HG03520 (cell line): ENCODE results near the gene MAN2A1.

Source experiments
- ATAC-seq: cut with Tn5 transposase; IDR thresholded peaks from one replicate; pipeline ENCODE4 v1.9.1; 2021; ENCODE audit warnings: mild to moderate bottlenecking, moderate library complexity; ENCODE audit not compliant: unreplicated experiment

The MAN2A1 gene

DNA sequence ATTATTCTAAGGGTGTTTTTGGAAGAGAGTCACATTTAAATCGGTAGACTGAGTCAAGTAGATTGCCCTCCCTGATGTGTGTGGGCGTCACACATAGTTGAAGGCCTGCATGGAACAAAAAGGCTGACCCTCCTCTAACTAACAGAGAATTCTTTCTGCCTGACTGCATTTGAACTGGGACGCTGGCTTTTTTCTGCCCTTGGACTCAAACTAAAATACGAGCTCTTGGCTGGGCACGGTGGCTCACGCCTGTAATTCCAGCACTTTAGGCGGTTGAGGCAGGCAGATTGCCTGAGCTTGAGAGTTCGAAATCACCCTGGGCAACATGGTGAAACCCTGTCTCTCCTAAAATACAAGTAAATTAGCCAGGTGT, 209.4 kb downstream of the MAN2A1 start:
- no peak for ATAC-seq

DNA sequence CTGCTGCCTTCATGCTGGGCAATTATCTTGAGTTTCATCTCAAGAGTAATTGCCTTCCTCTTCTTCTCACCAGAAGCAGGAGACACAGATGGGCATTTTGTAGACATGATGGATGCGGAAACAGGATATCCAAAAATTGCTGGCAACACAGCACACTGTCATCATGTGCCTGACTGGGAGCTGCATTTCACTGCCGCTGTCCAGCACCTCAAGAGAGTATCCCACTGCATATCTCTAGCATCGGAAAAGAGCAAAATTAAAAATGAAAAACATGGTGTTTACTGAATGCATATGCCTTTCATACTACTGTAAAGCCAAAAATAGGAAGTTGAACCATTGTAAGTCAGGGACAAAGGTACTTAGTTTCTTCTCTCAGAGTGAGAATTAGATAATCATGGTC, 210.7 kb downstream of the MAN2A1 start:
- ATAC-seq = no peak

DNA sequence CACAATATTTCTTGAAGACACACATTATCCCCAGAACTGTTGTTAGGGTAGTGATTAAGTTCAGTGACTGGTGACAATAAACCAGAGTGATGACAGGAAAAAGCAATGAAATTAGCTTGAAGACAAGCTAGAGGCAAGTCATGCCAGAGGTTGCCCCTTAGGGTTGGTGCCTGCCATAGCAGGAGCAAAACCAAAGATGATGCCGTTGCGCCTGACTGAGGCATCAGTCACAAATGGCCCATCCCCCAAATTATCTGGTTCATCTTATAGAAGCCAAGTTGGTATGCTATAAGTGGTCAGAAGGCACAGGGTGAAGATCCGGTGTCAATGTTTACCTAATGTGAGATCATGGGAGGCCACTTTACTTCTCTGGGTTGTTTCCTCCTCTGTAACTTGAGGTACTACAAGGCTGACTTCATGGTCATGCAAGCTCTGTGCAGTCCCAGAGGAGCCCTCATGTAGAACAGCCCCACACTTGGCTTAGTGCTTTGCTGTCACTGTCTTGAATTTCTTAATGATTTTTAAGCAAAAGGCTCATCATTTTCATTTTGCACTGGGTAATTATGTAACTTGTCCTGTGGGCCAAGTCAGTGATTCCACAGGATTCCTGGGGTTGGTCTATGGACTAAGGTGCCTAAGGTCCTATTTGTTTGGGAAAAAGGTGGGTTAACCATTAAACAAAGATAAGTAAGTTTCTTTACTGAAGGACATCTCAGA, 211.3 kb downstream of the MAN2A1 start:
- no peak for ATAC-seq

DNA sequence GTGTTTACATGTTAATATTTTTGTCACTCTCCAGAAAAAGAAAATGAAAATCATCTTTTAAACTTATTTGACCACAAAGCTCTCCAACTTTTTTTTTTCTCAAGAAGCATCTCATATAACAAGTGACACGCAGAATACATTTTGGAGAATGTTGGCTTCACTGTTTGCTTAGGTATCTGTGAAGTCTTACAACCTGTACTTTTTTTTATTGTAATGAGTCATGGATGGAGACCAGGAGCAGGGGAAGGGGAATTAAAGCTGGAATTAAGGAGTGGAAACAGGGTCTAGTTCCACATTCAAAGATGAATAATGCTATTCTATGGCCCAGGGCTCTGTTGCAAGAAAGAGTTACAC, 211.9 kb downstream of the MAN2A1 start:
- no peak for ATAC-seq

DNA sequence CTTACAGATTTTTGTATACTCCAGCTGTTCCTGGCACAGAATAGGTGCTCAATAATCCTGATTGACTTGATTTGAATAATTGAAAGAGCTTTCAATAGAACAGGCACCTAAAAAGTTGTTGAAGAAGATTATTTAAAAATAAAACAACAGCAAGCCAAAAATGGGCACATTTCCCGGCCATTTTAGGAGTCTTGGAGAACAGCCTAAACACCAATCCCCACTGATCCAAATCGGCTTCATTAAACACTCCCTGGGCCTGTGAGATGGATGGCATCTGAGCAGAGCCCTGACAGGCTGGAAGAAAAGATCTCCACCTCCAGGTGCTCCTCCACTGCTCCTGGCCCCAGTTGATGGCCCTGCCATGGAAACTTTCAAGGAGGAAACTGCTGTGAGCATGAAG, 213.3 kb downstream of the MAN2A1 start:
- no peak for ATAC-seq

DNA sequence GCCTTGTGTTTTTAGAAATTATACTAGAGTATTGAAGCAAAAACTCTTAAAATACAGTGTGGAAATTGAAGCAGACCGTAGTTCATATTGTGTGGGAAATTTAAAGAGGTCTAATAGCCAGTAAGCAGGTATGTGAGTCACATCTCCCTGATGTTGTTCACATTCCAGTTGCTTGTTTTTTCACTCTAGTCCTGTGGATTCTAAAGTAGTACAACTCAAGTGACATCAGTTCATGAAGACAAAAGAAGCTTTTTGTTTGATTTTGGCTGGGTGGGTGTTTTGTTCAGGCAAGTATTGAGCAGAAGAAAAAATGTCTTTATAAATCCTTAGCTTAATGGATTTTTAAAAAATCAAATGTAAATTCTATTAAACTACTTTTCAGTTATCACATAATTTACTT, 216.2 kb downstream of the MAN2A1 start:
- ATAC-seq = no peak

DNA sequence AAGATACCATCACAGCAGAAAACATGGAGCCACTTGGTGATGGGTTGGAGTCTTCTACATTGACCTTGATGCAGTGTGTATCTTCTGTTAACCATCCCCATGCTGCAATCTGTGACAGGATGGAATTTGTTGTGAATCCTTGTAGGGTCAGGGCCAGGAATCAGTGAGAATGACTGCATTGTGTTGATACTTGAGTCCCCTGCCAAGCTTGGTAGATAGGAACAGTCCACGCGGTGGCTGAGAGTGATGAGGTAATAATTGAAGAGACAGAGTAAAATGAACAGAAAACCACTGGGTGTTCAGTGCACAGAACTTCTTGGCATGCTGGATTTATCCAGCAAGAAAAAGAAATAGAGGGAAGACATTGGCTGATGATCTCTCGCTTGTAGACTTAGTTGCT, 217.5 kb downstream of the MAN2A1 start:
- ATAC-seq = no peak

DNA sequence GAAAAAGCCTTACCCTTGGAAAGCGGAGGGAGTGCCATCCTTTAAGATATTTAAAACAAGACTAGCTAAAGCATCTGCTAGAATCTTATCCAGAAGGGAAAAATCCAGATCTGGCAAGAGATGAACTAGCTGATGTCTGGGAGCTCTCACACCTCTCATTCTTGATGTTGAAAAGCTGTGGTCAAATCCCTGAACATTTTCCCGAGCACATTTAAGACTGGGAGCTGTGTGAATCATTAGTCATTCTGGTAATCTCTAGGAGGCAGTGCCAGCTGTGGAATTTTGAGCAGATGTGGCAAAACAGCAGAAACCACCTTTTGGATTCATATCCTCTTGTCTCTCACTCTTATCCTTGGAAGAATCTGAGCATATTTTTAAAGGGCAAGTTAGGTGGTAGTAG, 218.0 kb downstream of the MAN2A1 start:
- ATAC-seq = no peak

DNA sequence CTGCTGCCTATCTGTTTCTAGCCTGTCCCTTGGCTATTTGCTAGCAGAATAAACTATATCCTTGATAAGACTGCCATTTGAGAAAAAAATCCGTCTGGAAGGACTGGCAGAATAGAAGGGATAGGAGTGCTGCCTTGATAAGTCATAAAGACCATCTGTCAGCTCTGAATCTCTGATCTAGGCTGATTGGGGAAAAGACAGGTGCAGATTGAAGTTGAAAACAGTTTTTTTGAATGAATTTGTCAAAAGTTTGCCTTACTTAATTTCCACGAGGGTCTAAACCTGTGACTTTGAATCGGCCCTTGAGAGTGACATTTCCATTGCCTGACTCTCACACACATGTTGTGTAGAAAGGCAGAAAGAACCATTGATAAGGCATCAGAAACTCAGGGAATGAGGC, 218.6 kb downstream of the MAN2A1 start:
- ATAC-seq = no peak

DNA sequence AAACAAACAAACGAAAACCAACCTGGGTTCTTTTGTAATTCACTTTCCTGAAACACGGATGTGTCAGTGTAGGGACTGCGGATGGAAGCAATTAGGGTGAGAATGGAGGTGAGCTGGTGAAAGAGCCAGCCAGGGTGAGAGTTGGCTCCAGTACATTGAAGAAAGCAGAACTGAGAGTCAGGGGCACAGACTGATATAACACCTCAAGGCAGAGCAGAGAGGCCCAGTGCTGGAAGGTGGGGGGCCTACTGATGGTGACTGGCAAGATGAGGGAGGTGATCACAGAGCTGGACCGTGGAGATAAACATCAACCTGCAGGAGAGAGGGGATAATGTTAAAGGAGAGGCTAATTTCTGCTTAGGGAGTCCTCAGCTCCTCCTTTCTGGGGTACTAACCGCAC, 221.1 kb downstream of the MAN2A1 start:
- no peak for ATAC-seq

DNA sequence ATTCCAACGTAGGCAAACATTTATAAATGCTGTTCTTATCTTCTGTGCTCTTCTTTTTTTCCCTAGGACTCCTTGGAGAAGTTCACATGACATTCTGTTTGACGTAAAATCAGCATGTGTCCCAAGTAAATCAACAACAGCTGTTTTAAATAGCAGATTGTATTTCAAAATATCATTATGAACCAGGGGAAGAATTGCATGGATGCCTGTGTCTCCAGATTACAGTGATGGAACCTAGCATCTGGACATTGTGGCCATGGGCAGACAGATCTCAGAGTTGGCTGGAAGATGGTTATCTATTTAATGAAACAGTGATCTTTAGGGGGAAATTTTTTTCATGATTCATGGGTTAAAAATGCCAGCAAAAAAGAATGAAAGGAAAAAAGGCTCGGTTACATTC, 222.0 kb downstream of the MAN2A1 start:
- ATAC-seq = no peak

DNA sequence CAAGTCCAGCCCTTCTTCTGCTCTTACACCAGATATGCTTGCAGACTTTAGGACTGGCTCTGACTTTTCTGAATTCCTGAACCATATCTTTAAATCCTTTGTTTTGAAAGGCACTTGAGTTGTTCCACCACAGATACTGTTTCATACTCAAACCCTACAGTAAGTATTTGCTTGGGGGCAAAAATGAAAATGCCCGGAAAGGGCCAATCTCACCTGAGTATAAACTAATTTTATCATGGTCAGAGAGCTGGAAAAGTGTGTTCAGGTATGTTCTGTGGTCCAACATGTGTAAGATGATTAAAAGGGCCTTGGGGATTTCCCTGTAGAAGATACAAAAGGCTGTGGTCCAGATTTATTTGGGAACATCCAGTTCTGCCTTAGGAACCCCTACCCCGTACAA, 225.2 kb downstream of the MAN2A1 start:
- ATAC-seq = no peak

DNA sequence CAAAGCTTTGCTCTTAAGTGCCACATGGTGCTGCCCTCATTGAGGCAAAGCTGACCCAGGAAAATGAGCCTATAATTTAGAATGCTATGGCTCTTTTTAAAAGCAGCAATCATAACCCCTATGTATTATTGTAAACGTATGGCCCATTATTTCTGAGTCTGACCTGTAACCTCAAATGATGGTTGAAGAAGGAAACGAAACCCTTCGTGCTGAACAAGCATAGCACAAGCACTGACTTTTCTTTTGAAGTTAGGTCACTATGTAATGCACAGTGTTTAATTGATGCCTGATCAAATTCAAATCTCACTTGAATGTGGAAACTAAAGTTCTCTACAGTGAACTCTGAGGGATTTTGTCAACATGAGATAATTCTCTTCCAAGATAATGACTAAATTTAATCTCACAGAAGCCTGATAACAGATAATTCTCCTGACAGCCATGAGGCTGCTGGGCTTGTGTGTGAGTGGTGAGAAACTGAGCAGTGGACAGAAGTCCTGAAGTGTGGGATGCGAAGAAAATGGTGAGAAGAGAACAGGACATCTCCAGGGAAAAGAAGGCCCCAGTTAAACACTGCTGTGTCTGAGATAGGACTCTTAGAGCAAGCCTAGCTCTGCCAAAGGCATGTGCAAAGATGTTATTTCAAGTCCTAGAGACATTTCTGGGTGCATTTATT, 226.9 kb downstream of the MAN2A1 start:
- ATAC-seq = no peak
